ENCODE data around the gene BRCA2.

Gene BRCA2

DNA sequence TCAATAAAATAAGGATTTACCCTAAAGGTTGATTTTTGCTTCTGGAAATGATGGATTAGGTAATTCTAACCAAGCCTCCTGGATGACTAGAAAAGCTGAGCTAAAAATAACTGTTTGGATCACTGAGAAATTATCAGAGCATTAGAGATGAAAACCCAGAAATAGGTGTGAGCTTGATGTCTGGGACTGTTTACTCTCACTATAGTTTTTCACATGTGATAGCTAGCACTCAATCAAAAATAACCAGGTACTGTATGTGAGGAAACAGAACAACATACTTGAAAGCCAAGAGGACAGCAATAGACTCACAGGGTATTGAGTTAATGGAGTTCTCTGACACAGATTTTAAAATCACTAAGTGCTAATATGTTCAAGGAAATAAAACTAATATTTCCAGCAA, 9.7 kb upstream of the BRCA2 start:
- Histone ChIP-seq H3K9ac (ENCODE audit: low read length) (no peak overlapping the region), H2AFZ (ENCODE audit: low read length) (no peak overlapping the region), H3K36me3 (replicated peaks; ENCODE audit: insufficient read depth, low read length) (no peaks in the 10 kb centered on the region), H3K4me1 (ENCODE audit: low read length) (0 out of 2 replicates have a peak, but pooled peaks cover 10% of the 10 kb centered on the region), H3K27me3 (replicated peaks; ENCODE audit: insufficient read depth, low read length) (no peaks in the 10 kb centered on the region), H3K4me3 (ENCODE audit: low read length) (no peak overlapping the region), H3F3A (ENCODE audit: insufficient read depth, low read length) (peaks cover 4% of the 10 kb centered on the region; the same call in 1 of the 2 replicates), H3K79me2 (ENCODE audit: low read length) (no peaks in the 10 kb centered on the region), H4K20me1 (ENCODE audit: insufficient read depth, low read length) (no peaks in the 10 kb centered on the region), H3K4me2 (ENCODE audit: low read depth, low read length) (no peak overlapping the region), H3K9me2 (replicated peaks; ENCODE audit: insufficient read depth, low read length) (no peaks in the 10 kb centered on the region), H3K27ac (ENCODE audit: low read length) (no peak overlapping the region), H3K9me3 (replicated peaks; ENCODE audit: insufficient read depth, low read length) (no peaks in the 10 kb centered on the region)
- TF ChIP-seq, protein P1, sequence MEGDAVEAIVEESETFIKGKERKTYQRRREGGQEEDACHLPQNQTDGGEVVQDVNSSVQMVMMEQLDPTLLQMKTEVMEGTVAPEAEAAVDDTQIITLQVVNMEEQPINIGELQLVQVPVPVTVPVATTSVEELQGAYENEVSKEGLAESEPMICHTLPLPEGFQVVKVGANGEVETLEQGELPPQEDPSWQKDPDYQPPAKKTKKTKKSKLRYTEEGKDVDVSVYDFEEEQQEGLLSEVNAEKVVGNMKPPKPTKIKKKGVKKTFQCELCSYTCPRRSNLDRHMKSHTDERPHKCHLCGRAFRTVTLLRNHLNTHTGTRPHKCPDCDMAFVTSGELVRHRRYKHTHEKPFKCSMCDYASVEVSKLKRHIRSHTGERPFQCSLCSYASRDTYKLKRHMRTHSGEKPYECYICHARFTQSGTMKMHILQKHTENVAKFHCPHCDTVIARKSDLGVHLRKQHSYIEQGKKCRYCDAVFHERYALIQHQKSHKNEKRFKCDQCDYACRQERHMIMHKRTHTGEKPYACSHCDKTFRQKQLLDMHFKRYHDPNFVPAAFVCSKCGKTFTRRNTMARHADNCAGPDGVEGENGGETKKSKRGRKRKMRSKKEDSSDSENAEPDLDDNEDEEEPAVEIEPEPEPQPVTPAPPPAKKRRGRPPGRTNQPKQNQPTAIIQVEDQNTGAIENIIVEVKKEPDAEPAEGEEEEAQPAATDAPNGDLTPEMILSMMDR (IDR thresholded peaks at IDR 0.05; ENCODE audit: low read length), result no peak
- TF ChIP-seq EZH2phosphoT487 (IDR thresholded peaks at IDR 0.05; ENCODE audit: low read length) (no peak), EZH2 (optimal IDR thresholded peaks at IDR 0.05; ENCODE audit: low read depth, low read length) (no peak)
- no peak for DNase-seq

DNA sequence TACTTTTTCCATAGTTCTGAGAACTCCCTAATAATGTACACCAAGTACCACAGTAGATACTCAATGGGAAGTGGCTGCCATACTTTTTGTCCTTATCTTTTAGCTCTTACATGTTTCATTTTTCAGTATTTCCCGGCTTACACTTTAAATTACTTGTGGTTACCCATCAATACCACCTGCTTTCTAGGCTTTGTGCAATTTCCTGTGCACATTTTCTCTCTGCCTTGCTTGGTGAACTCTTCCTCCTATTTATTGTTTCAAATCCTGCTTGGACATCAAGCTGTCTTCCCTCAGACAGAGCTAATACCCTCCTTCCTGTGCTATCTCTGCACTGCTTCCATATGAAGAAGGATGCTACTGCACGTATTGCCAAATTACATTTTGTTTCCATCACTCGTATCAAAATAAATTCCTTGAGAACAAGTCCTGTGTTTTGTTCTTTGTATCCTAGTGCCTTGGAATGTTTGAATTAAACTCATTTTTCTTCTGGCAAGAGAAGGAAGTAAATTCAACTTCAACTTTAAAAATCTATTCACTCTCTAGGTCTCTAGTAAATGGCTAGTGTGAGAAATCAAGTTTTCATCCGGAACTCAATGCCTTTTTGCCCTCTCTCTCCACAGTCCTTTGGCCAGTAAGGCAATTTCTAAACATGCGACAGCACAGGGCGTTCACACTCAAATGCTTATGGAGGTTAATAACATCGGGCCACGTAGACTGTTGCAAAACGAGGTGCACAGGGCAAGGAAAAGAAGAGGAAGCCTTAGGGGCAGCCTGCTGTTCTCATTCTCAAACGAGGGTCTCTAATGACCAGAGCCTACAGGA, 5.8 kb upstream of the BRCA2 start:
- Histone ChIP-seq H3K4me1 (ENCODE audit: low read length) (0 out of 2 replicates have a peak, but pooled peaks cover 10% of the 10 kb centered on the region), H3K27ac (ENCODE audit: low read length) (no peak overlapping the region), H3K79me2 (ENCODE audit: low read length) (no peaks in the 10 kb centered on the region), H3K9me3 (replicated peaks; ENCODE audit: insufficient read depth, low read length) (no peaks in the 10 kb centered on the region), H3K9me2 (replicated peaks; ENCODE audit: insufficient read depth, low read length) (no peaks in the 10 kb centered on the region), H2AFZ (ENCODE audit: low read length) (peak overlapping the region; percentile 74), H3K4me3 (ENCODE audit: low read length) (peak overlapping the region; percentile 14; the same call in 1 of the 2 replicates), H3K9ac (ENCODE audit: low read length) (peak overlapping the region; percentile 23; the same call in 1 of the 2 replicates), H3K4me2 (ENCODE audit: low read depth, low read length) (peak overlapping the region; percentile 61), H4K20me1 (ENCODE audit: insufficient read depth, low read length) (no peaks in the 10 kb centered on the region), H3K27me3 (replicated peaks; ENCODE audit: insufficient read depth, low read length) (no peaks in the 10 kb centered on the region), H3F3A (ENCODE audit: insufficient read depth, low read length) (peaks cover 4% of the 10 kb centered on the region; the same call in 1 of the 2 replicates), H3K36me3 (replicated peaks; ENCODE audit: insufficient read depth, low read length) (no peaks in the 10 kb centered on the region)
- TF ChIP-seq EZH2phosphoT487 (IDR thresholded peaks at IDR 0.05; ENCODE audit: low read length), result no peak
- TF ChIP-seq, protein P1 (IDR thresholded peaks at IDR 0.05; ENCODE audit: low read length), result no peak
- no peak for DNase-seq

DNA sequence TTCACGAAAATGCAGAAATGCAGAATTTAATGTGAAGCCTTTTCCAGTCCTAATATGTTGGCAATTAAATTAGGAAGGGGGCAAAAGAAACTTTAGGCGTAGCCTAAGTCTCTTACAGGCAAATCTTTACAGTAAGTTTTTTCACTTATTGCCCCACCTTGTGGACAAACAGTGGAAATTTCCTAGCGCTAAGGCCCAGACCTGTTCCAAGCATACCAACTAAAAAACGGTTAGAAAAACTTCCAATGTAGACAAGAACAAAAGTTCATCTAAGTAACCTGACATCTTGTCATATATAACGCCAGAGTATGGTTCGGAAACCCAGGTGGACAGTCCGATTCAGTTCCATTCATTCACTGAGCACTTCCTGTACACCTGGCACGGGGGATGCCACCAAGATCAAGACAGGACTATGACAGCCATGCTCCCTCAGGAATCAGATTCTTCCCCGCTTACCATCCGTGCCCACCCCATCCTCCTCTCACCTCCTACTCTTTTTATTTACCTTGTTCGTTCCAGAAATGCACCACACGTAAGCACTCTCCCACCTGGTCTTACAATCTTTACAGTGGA, 5.1 kb upstream of the BRCA2 start:
- H2AFZ ChIP-seq (ENCODE audit: low read length), result peak overlapping the region; percentile 74
- TF ChIP-seq EZH2phosphoT487 (IDR thresholded peaks at IDR 0.05; ENCODE audit: low read length), result no peak
- TF ChIP-seq, protein P1 (IDR thresholded peaks at IDR 0.05; ENCODE audit: low read length), result peak; percentile 52
- TF ChIP-seq EZH2 (optimal IDR thresholded peaks at IDR 0.05; ENCODE audit: low read depth, low read length), result no peak
- H3K4me3 ChIP-seq (ENCODE audit: low read length), result peak overlapping the region; percentile 14; the same call in 1 of the 2 replicates

More for the DNA sequence above, 5.1 kb upstream of the BRCA2 start:
- H4K20me1 ChIP-seq (ENCODE audit: insufficient read depth, low read length), result no peaks in the 10 kb centered on the region
- H3K36me3 ChIP-seq (replicated peaks; ENCODE audit: insufficient read depth, low read length), result no peaks in the 10 kb centered on the region
- no peaks in the 10 kb centered on the region for H3K9me3 ChIP-seq (replicated peaks; ENCODE audit: insufficient read depth, low read length)
- peaks cover 4% of the 10 kb centered on the region; the same call in 1 of the 2 replicates for H3F3A ChIP-seq (ENCODE audit: insufficient read depth, low read length)
- DNase-seq, result peak; percentile 51
- peak overlapping the region; percentile 61; the same call in 1 of the 2 replicates for H3K4me2 ChIP-seq (ENCODE audit: low read depth, low read length)
- H3K9ac ChIP-seq (ENCODE audit: low read length), result peak overlapping the region; percentile 23; the same call in 1 of the 2 replicates
- no peak overlapping the region for H3K27ac ChIP-seq (ENCODE audit: low read length)
- no peaks in the 10 kb centered on the region for H3K79me2 ChIP-seq (ENCODE audit: low read length)
- H3K27me3 ChIP-seq (replicated peaks; ENCODE audit: insufficient read depth, low read length), result no peaks in the 10 kb centered on the region
- H3K9me2 ChIP-seq (replicated peaks; ENCODE audit: insufficient read depth, low read length), result no peaks in the 10 kb centered on the region
- H3K4me1 ChIP-seq (ENCODE audit: low read length), result 0 out of 2 replicates have a peak, but pooled peaks cover 10% of the 10 kb centered on the region
